HEK293 (cell line): ENCODE results near the gene RPS21.
A peak's percentile ranks its signal among the peaks of the same experiment; 100 is the strongest.

Source experiments
- FEZF1 ChIP-seq: fragments of 450-650 bp; formaldehyde crosslinking; IDR thresholded peaks from 2 replicates; pipeline ENCODE4 v1.5.1; 2016; ENCODE audit warnings: missing biosample characterization, missing genetic modification characterization
- KLF1 ChIP-seq: fragments of 450-650 bp; formaldehyde crosslinking; IDR thresholded peaks from 2 replicates; pipeline ENCODE4 v1.5.1; 2016; ENCODE audit warnings: missing biosample characterization, missing genetic modification characterization
- RBAK ChIP-seq: fragments of 450-650 bp; formaldehyde crosslinking; IDR thresholded peaks from 2 replicates; pipeline ENCODE4 v1.5.1; 2016; ENCODE audit warnings: missing biosample characterization, missing genetic modification characterization
- ZNF140 ChIP-seq: fragments of 450-650 bp; formaldehyde crosslinking; IDR thresholded peaks from 2 replicates; pipeline ENCODE4 v1.5.1; 2016; ENCODE audit warnings: missing biosample characterization, missing genetic modification characterization
- ZNF146 ChIP-seq: fragments of 450-650 bp; formaldehyde crosslinking; IDR thresholded peaks from 2 replicates; pipeline ENCODE4 v1.5.1; 2016; ENCODE audit warnings: missing biosample characterization, missing genetic modification characterization
- ZNF544 ChIP-seq: fragments of 450-650 bp; formaldehyde crosslinking; IDR thresholded peaks from 2 replicates; pipeline ENCODE4 v1.5.0; 2017; ENCODE audit warnings: missing biosample characterization, missing genetic modification characterization
- ZNF664 ChIP-seq: fragments of 450-650 bp; formaldehyde crosslinking; IDR thresholded peaks from 2 replicates; pipeline ENCODE4 v1.5.1; 2016; ENCODE audit warnings: missing biosample characterization, missing genetic modification characterization
- ZNF791 ChIP-seq: fragments of 450-650 bp; formaldehyde crosslinking; IDR thresholded peaks from 2 replicates; pipeline ENCODE4 v1.5.1; 2016; ENCODE audit warnings: missing biosample characterization, missing genetic modification characterization
- TF ChIP-seq, protein P1 (sequence below): fragments of 450-650 bp; formaldehyde crosslinking; IDR thresholded peaks from 2 replicates; pipeline ENCODE4 v1.5.1; 2016; ENCODE audit warnings: missing biosample characterization, missing genetic modification characterization
- TF ChIP-seq, protein P2 (sequence below): fragments of 450-650 bp; formaldehyde crosslinking; IDR thresholded peaks from 2 replicates; pipeline ENCODE4 v1.5.1; 2017; ENCODE audit warnings: missing biosample characterization, missing genetic modification characterization
- TF ChIP-seq, protein P3 (sequence below): fragments of 450-650 bp; formaldehyde crosslinking; IDR thresholded peaks from 2 replicates; pipeline ENCODE4 v1.5.1; 2016; ENCODE audit warnings: missing biosample characterization, missing genetic modification characterization
- TF ChIP-seq, protein P4 (sequence below): fragments of 450-650 bp; formaldehyde crosslinking; conservative IDR thresholded peaks from 2 replicates; pipeline ENCODE4 v1.5.1; 2016; ENCODE audit warnings: low read depth, missing biosample characterization, missing genetic modification characterization
- TF ChIP-seq, protein P5 (sequence below): fragments of 450-650 bp; formaldehyde crosslinking; IDR thresholded peaks from 2 replicates; pipeline ENCODE4 v1.5.1; 2016; ENCODE audit warnings: missing biosample characterization, missing genetic modification characterization

The RPS21 gene

DNA sequence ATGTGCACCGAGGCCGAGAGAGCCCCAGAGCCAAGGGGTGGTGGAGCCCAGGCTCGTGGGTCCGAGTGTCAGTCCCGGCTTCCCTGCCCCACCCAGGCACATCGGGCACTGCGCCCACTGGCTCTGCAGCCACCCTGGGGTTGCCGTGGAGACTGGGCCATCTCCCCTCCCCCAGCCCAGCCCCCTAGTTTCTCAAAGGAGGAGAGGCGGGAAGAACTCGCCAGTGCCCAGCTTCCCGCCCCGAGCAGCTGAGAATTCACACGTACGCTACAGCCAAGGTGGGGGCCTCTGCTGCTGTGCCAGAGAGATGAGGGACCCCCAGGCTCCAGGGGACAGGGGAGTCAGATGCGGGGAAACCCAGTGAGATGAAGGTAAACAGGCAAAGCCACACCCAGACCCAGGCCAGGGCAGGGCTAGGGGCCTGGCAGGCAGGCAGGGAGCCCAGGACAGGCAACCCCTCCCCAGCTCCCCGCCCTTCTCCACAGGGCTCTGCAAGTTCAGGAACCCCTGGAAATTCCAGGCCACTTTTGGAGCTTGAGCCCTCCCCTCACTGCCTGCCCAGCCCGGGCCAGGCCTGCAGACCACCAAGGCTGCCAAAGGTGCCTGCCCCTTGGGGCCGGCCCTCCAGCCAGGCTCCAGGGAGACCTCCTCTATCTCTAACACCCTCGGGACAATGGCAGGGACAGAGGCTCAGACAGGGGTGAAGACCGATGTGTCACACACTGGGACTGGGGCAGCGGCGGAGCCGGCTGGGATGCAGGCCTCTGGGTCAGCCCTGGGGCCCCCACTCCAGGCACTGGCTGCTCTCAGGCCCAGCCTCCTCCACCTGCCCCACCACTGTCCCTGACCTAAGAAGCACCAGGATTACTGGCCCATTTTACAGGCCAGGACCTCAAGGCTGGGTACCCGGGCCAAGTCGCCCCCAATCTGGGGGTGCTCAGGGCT lies 25.8 kb upstream of the RPS21 start (continued):
- TF ChIP-seq, protein P1, sequence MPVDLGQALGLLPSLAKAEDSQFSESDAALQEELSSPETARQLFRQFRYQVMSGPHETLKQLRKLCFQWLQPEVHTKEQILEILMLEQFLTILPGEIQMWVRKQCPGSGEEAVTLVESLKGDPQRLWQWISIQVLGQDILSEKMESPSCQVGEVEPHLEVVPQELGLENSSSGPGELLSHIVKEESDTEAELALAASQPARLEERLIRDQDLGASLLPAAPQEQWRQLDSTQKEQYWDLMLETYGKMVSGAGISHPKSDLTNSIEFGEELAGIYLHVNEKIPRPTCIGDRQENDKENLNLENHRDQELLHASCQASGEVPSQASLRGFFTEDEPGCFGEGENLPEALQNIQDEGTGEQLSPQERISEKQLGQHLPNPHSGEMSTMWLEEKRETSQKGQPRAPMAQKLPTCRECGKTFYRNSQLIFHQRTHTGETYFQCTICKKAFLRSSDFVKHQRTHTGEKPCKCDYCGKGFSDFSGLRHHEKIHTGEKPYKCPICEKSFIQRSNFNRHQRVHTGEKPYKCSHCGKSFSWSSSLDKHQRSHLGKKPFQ (tag by site-specific recombination) = no peak
- TF ChIP-seq ZNF146 (no peak), RBAK (no peak), FEZF1 (tag by site-specific recombination) (no peak), ZNF544 (tag by site-specific recombination) (no peak), ZNF791 (tag by site-specific recombination) (no peak), KLF1 (tag by site-specific recombination) (peak; percentile 84), ZNF140 (tag by site-specific recombination) (no peak), ZNF664 (no peak)
- TF ChIP-seq, protein P2, sequence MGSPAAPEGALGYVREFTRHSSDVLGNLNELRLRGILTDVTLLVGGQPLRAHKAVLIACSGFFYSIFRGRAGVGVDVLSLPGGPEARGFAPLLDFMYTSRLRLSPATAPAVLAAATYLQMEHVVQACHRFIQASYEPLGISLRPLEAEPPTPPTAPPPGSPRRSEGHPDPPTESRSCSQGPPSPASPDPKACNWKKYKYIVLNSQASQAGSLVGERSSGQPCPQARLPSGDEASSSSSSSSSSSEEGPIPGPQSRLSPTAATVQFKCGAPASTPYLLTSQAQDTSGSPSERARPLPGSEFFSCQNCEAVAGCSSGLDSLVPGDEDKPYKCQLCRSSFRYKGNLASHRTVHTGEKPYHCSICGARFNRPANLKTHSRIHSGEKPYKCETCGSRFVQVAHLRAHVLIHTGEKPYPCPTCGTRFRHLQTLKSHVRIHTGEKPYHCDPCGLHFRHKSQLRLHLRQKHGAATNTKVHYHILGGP (tag by site-specific recombination) = no peak
- TF ChIP-seq, protein P3, sequence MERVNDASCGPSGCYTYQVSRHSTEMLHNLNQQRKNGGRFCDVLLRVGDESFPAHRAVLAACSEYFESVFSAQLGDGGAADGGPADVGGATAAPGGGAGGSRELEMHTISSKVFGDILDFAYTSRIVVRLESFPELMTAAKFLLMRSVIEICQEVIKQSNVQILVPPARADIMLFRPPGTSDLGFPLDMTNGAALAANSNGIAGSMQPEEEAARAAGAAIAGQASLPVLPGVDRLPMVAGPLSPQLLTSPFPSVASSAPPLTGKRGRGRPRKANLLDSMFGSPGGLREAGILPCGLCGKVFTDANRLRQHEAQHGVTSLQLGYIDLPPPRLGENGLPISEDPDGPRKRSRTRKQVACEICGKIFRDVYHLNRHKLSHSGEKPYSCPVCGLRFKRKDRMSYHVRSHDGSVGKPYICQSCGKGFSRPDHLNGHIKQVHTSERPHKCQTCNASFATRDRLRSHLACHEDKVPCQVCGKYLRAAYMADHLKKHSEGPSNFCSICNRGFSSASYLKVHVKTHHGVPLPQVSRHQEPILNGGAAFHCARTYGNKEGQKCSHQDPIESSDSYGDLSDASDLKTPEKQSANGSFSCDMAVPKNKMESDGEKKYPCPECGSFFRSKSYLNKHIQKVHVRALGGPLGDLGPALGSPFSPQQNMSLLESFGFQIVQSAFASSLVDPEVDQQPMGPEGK (tag by site-specific recombination) = peak; percentile 68
- TF ChIP-seq, protein P4, sequence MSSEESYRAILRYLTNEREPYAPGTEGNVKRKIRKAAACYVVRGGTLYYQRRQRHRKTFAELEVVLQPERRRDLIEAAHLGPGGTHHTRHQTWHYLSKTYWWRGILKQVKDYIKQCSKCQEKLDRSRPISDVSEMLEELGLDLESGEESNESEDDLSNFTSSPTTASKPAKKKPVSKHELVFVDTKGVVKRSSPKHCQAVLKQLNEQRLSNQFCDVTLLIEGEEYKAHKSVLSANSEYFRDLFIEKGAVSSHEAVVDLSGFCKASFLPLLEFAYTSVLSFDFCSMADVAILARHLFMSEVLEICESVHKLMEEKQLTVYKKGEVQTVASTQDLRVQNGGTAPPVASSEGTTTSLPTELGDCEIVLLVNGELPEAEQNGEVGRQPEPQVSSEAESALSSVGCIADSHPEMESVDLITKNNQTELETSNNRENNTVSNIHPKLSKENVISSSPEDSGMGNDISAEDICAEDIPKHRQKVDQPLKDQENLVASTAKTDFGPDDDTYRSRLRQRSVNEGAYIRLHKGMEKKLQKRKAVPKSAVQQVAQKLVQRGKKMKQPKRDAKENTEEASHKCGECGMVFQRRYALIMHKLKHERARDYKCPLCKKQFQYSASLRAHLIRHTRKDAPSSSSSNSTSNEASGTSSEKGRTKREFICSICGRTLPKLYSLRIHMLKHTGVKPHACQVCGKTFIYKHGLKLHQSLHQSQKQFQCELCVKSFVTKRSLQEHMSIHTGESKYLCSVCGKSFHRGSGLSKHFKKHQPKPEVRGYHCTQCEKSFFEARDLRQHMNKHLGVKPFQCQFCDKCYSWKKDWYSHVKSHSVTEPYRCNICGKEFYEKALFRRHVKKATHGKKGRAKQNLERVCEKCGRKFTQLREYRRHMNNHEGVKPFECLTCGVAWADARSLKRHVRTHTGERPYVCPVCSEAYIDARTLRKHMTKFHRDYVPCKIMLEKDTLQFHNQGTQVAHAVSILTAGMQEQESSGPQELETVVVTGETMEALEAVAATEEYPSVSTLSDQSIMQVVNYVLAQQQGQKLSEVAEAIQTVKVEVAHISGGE (tag by site-specific recombination) = no peak
- TF ChIP-seq, protein P5, sequence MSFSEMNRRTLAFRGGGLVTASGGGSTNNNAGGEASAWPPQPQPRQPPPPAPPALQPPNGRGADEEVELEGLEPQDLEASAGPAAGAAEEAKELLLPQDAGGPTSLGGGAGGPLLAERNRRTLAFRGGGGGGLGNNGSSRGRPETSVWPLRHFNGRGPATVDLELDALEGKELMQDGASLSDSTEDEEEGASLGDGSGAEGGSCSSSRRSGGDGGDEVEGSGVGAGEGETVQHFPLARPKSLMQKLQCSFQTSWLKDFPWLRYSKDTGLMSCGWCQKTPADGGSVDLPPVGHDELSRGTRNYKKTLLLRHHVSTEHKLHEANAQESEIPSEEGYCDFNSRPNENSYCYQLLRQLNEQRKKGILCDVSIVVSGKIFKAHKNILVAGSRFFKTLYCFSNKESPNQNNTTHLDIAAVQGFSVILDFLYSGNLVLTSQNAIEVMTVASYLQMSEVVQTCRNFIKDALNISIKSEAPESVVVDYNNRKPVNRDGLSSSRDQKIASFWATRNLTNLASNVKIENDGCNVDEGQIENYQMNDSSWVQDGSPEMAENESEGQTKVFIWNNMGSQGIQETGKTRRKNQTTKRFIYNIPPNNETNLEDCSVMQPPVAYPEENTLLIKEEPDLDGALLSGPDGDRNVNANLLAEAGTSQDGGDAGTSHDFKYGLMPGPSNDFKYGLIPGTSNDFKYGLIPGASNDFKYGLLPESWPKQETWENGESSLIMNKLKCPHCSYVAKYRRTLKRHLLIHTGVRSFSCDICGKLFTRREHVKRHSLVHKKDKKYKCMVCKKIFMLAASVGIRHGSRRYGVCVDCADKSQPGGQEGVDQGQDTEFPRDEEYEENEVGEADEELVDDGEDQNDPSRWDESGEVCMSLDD = no peak
